HG03064 (cell line): ENCODE measurements around the gene KRTAP2-4.
"Not testable (repeated sequence)": the region's sequence is repeated elsewhere in the genome, so short reads cannot be mapped to it uniquely, and the experiment has no call there.

ENCODE experiments used
- ATAC-seq: cut with Tn5 transposase; IDR thresholded peaks from one replicate; pipeline ENCODE4 v1.9.1; 2021; ENCODE audit warnings: low read depth; ENCODE audit not compliant: unreplicated experiment

KRTAP2-4 gene

GRCh38 chr17:41073676-41074075, 8.0 kb upstream of the KRTAP2-4 start:
- no peak for ATAC-seq

- ATAC-seq: no peak
Measured at GRCh38 chr17:41071606-41072360, 6.1 kb upstream of the KRTAP2-4 start.

DNA sequence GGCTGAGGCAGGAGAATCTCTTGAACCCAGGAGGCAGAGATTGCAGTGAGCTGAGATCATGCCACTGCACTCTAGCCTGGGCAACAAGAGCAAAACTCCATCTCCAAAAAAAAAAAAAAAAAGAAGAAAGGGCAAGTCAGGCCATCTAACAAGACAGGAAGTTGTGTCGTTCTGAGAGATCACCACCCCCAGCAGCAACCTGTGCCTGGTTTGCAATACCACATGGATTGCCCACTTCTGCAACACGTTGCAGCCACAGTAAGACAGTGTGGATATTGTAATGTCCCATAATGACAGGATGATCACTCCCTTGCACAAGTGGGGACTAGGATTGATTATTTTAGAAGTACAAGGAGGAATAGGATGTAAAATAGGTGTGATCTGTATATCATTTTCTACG, 3.4 kb upstream of the KRTAP2-4 start:
- ATAC-seq: no peak

- no peak for ATAC-seq
Measured at GRCh38 chr17:41067281-41067680, 1.6 kb upstream of the KRTAP2-4 start.

DNA sequence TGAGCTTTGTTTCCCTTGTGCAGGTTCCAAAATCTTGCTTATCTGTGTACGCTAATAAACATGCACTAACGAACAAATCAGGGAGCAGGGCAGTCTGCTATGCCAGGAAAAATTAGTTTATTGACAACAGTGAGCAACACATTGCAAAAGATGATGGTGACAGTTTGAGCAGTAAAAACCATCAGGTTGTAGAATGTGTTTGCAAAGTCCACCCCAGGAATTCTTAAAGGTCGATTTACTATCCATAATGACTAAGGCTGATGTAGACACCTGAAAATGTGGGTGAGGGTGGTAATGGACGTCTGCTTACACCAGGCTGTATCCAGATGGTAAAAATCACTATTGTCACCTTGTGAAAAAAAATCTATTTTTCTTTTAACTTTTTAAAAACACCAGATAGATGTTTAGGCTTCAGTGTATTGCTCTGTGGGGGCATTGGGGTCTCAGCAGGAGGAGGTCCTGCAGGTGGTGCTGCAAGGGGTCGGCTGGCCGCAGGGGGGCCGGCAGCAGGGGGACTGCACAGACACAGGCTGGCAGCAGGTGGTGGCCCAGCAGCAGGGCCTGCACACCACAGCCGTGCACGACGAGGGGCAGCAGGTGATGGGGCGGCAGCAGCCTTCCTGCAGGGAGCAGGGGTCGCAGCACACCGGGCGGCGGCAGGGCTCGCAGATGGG, 526 bp downstream of the KRTAP2-4 start:
- ATAC-seq: not testable (repeated sequence)

DNA sequence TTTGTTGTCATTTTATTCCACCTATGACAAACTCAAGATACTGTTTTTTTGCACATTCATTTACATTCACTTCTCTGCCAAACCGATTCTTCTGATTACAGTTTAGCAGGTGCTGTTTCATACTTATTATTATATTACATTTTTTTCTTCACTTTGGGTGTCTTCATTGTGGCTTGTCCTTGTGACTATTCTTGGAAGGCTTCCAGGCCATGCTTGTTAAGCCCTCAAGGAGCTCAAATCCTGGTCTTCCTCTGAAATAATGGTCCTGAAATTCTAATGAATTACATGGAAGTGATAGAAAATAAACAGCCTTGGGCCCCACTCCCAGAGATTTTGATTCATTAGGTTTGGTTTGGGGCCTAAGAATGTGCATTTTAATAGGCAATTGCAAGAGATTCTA, 1.4 kb downstream of the KRTAP2-4 start:
- ATAC-seq: no peak

GRCh38 chr17:41063449-41063848, 2.2 kb downstream of the KRTAP2-4 start:
- no peak for ATAC-seq

GRCh38 chr17:41061964-41062363, 3.7 kb downstream of the KRTAP2-4 start:
- no peak for ATAC-seq

DNA sequence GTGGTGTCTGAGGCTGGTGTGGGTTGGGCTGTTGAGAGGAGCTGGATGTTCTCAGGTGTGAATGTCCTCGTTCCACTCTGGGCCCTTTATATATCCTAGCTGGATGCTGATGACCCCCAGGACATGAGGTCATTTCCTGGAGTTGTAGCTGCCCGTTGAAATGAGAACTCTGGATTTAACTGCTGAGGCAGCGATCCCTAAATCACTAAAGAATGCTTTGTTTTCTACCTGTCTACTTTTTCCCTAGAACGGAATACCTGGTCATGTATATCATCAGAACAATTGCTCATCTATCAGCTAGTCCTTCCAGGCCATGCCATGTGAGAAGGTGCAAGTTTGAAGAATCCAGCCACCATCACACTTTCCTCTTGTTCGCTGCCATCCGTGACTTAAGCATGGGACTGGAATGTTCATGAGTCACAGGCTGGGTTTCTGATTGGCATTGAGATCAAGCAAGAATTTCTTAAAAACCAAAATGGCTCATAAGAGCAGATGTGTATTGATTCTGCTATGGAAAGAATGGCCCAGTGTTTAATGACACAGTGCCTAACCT, 5.6 kb downstream of the KRTAP2-4 start, which contains the start of gene KRTAP2-3:
KRTAP2-3 (minus strand) TSS at position 63 of the 553 bp plus-strand sequence. CDS start 64 bp downstream, outside the sequence.
- ATAC-seq: no peak

GRCh38 chr17:41059276-41060051, 6.2 kb downstream of the KRTAP2-4 start:
- not testable (repeated sequence) for ATAC-seq

GRCh38 chr17:41058741-41059140, 6.9 kb downstream of the KRTAP2-4 start:
- ATAC-seq: no peak

- ATAC-seq: no peak
Measured at GRCh38 chr17:41057547-41057946, 8.1 kb downstream of the KRTAP2-4 start.

DNA sequence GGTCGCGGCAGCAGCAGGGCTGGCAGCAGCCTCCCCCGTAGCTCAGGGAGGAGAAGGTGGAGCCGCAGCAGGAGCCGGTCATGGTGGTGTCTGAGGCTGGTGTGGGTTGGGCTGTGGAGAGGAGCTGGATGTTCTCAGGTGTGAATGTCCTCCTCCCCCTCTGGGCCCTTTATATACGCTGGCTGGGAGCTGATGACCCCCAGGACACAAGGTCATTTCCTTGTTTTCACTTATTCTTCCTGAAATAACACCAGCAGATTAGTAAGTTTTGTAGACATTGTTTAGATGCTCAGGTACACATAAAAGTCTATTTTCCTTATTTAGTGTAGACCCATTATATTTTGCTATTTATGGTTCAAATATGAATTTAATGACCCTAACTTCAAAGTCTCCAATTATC, 10.5 kb downstream of the KRTAP2-4 start, which contains the start of gene KRTAP2-2:
KRTAP2-2 (minus strand) TSS at position 101 of the 400 bp plus-strand sequence; CDS start at position 82, 19 bp downstream.
- not testable (repeated sequence) for ATAC-seq

DNA sequence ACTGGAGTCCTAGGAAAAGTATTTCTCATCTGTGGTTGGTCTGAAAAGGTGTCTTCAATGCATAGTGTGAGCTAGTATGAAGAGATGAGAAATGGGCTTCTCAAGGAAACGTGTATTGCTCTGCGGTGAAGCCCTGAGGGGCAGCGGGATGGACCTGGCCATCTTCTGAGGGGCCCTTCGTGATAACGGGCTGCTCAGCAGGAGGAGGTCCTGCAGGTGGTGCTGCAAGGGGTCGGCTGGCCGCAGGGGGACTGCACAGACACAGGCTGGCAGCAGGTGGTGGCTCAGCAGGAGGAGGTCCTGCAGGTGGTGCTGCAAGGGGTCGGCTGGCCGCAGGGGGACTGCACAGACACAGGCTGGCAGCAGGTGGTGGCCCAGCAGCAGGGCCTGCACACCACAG, 11.1 kb downstream of the KRTAP2-4 start:
- ATAC-seq: not testable (repeated sequence)

DNA sequence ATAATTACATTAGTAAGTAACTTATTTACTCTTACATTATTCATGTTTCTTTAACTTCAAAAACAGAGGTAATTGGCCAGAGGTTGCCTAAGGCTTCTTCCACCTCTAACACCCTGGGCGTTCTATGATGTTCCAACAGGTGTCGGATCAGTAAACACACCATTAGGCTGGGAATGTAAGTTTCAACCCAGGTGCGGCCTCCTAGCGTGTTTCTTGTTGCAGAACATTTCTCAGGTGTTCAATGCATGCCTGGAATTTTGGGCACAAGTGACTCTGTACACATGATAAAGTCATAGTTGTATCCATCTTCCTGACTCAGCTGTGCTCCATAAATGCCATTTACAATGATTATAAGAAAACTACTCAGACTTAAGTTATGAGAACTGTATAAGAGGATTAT, 11.7 kb downstream of the KRTAP2-4 start:
- ATAC-seq: no peak

DNA sequence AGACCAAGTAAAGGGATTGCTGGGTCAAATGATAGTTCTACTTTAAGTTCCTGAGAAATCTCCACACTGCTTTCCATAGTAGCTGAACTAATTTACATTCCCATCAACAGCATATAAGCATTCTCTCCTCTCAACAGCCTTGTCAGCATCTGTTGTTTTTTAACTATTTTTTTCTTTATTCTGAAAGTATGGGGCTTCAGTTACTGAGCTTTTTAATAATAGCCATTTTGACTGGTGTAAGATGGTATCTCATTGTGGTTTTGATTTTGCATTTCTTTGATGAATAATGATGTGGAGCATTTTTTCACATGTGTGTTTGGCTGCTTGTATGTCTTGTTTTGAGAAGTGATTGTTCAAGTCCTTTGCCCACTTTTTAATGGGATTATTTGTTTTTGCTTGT, 13.1 kb downstream of the KRTAP2-4 start:
- no peak for ATAC-seq

DNA sequence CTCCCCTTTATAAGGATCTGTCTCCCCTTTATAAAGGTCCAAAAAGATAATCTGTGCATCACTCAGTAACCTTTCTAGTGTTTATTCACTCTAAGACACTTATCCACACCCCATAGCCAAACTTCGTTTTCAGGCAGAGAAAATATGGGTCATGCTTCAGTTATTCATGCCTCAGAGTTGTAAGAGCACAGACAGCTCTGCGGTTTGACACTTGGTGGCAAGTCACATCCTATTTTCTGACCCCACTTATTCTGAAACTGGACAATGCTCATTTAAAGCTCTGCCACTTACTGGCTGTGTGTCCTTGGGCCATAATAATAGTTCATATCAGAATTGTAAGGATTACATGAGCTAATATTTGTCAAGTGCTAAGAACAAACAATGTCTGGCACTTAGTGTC, 16.6 kb downstream of the KRTAP2-4 start:
- ATAC-seq: no peak

GRCh38 chr17:41048441-41048840, 17.2 kb downstream of the KRTAP2-4 start:
- ATAC-seq: no peak

DNA sequence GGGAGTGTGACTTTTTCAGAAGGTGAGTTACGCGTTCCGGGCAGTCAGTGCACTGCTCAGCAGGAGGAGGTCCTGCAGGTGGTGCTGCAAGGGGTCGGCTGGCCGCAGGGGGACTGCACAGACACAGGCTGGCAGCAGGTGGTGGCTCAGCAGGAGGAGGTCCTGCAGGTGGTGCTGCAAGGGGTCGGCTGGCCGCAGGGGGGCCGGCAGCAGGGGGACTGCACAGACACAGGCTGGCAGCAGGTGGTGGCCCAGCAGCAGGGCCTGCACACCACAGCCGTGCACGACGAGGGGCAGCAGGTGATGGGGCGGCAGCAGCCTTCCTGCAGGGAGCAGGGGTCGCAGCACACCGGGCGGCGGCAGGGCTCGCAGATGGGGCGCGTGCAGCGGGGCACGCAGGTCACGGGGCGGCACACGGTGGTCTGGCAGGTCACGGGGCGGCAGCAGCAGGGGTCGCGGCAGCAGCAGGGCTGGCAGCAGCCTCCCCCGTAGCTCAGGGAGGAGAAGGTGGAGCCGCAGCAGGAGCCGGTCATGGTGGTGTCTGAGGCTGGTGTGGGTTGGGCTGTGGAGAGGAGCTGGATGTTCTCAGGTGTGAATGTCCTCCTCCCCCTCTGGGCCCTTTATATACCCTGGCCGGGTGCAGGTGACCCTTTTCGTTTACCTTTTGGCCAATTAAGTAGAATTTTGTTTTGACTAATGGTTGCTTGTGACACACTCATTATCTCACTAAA, 18.8 kb downstream of the KRTAP2-4 start, which contains the start of gene KRTAP2-1:
KRTAP2-1 (minus strand) TSS at position 582 of the 731 bp plus-strand sequence; CDS start at position 533, 49 bp downstream.
- ATAC-seq: not testable (repeated sequence)

DNA sequence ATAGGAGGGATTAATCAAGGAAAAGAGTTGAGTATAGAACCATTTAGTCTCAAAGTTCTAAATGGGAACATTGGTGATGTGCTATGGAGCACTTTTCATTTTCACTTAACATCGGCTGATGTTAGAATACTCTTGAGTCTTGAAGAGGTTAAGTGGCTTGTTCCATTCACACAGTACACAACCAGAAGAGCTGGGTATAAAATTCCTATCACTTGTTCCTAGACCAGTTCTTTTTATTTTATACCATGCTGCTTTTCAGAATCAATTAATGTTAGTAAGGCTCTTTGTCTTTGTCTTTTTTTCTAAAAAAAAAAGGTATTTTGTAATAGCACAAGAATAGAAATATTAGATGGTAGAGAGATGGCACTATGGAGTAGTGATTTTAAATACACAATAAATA, 22.7 kb downstream of the KRTAP2-4 start:
- ATAC-seq: no peak
